Measurements from ENCODE around the gene ITPK1.

DNA sequence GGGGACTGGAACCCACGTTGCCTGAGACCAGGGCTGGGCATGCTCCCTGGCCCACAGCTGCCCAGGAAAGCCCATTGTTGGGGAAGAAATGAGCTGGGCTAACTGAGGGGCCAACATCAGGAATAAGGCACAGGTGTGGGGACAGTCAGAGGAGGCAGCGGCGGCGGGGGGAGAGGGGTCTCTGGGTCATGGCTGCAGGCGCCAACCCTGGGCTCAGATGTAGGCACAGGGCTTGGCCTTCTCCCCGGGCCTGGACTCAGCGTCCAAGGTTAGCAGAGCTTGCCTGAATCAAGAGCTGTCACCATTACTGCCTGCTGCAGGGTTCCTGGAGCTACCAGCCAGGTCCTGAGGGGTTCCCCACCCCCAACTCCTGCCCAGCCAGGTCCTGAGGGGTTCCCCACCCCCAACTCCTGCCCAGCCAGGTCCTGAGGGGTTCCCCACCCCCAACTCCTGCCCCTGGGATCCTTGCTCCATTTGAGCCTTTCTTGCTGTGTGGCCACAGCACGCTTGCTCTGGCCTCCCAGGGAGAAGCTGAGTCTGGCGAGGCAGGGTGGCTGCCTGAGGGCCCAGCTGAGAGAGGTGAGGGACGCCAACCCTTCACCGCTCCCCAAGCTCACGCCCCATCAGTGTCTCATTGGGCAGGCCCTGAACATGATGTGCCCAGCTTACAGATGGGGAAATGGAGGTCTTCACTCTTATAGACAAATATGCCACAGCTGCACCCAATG, 186.6 kb downstream of the ITPK1 start:
- TF ChIP-seq EGR1 (IDR thresholded peaks at IDR 0.05) (no peak), TAF1 (IDR thresholded peaks at IDR 0.05; ENCODE audit: low read depth) (no peak), YY1 (IDR thresholded peaks at IDR 0.05; ENCODE audit: low read depth) (no peak), REST (IDR thresholded peaks at IDR 0.05; ENCODE audit: low read depth) (no peak), CEBPB (IDR thresholded peaks at IDR 0.05) (no peak), ZBTB7A (IDR thresholded peaks at IDR 0.05; ENCODE audit: low read depth) (no peak), NFIC (IDR thresholded peaks at IDR 0.05) (no peak), RAD21 (IDR thresholded peaks at IDR 0.05; ENCODE audit: low read depth) (no peak), TCF12 (IDR thresholded peaks at IDR 0.05; ENCODE audit: low read depth) (no peak), EP300 (IDR thresholded peaks at IDR 0.05; ENCODE audit: borderline replicate concordance) (no peak), CREB1 (IDR thresholded peaks at IDR 0.05; ENCODE audit: low read depth) (no peak), TEAD4 (IDR thresholded peaks at IDR 0.05) (no peak)
- TF ChIP-seq, protein P1, sequence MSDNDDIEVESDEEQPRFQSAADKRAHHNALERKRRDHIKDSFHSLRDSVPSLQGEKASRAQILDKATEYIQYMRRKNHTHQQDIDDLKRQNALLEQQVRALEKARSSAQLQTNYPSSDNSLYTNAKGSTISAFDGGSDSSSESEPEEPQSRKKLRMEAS (IDR thresholded peaks at IDR 0.05), result no peak
- TF ChIP-seq, protein P2, sequence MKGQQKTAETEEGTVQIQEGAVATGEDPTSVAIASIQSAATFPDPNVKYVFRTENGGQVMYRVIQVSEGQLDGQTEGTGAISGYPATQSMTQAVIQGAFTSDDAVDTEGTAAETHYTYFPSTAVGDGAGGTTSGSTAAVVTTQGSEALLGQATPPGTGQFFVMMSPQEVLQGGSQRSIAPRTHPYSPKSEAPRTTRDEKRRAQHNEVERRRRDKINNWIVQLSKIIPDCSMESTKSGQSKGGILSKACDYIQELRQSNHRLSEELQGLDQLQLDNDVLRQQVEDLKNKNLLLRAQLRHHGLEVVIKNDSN (IDR thresholded peaks at IDR 0.05), result no peak

Data from Ishikawa (cell line).